ENCODE results near the gene PPP1CC.
A peak's percentile ranks its signal among the peaks of the same experiment; 100 is the strongest.
"Not testable (repeated sequence)": the region's sequence is repeated elsewhere in the genome, so short reads cannot be mapped to it uniquely, and the experiment has no call there.

Gene PPP1CC

DNA sequence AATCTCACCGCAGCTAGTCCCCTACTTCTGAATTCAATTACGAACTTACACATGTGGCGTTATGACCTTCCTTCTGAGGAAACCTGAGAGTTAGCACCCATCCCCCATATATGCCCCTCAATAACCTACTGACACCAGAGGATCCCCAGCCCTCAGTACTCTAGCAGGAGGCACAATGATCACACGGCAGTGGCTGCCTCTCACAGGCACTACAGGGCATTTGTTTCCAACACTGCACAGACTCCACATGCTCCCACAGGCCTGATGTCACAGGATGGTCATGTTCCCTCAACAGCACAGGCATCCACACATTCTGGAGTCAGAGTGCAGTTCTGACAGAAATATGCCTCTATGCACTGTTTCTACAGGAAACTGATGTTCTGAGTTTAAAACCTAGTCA is 17.4 kb downstream of the PPP1CC start:
- no peak for DNase-seq (ENCODE audit: low spot score)

DNA sequence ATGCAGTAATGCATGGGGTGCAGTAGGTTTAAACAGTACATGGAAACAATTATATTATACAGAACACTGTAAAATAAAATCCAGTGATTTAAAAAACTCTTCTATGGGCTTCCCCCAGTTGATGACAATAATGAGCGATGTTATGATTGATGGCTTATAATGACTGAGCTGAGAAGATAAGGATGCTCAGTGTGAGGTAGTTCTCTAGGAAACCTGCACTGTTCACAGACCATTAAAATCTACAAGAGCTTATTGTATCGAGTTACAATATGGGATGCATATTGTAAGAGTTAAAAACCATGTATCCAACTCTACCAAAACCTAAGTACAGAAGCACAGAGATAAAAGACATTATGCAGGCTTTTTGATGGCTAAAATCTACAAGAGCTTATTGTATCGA is 19.8 kb downstream of the PPP1CC start:
- DNase-seq (ENCODE audit: low spot score): not testable (repeated sequence)

DNA sequence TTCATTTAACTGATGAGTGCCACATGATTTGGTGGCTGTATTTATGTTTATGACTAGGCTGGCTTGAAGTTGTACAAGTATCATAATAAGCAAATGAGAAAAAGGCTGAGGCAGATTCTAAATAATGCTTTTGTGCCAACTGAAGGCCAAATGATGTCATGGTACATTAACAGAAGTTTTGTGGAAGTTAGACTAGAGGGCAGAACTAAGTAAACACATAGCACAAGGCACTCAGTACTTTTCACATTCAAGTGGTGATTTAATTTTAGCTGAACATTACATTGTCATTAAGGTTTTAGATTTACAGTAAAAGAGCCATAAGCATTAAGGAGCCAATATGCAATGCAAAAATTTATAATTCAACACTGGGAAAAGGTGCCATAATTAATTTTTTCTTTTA is 21.1 kb downstream of the PPP1CC start:
- DNase-seq (ENCODE audit: low spot score): no peak

DNA sequence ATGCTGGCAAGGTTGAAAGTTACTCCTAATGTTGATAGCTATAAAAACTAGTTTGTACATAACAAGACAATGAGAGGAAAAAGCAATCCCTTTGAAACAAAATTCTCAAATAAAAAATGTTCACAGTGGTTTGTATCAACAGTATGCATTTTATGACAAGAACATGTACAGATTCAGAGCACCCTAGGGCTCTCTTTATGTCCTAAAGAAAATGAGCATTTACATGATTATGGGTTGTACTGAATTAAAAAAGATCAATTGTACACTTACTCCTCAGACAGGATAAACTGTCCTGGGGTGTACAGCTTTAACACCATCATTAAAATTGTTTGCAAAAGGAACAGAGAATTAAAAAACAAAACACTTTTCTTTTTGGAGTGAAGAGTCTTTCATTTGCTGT is 22.2 kb downstream of the PPP1CC start:
- DNase-seq (ENCODE audit: low spot score): no peak

DNA sequence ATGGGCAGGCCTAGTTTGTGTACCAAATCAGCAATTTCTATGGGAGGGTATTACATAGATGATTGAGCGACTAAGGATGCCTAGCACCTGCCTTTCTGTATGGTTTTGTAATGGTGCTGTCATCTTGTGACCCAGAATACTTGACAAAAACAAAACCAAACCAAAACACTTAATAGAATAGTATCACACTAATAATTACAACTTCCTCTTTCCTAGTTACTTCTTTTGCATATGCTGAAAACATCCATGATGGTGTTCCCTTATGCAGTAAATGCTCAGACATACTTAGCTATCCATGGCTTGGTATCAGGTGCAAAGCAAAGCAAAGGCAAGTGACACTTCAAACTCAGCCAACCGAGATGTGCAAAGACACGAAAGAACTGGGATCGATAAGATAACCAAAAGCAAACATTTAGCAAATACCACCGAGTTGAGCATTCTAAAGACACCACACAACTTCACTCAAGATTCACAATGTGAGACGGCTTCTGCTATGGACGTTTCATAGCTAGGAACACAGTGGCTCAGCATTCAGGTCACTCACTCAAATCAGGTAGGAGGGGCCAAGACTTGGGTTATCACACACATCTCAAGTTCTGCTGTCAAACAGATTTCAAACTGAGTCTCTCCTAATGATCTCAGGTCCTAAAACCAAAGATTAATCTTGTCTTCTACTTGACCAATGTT is 24.3 kb downstream of the PPP1CC start:
- no peak for DNase-seq (ENCODE audit: low spot score)

DNA sequence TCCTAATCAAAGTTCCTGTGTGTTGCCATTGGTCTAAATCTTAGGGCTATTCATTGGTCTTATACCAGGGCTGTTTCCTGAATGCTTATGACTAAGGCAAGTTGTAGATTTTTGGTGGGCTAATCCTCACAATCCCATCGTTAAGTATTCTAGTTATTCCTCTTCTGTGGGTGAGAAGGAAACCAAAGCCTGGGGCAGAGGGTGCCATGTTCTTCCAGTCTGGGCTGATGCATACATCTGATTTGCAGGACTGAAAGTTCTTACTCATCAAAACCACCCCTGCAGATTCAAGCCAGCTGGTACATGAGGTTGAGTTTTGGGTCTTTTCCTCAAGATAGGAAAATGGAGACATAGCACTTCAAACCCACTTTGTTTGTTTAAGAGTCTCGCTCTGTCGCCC is 25.7 kb downstream of the PPP1CC start:
- DNase-seq (ENCODE audit: low spot score): no peak

DNA sequence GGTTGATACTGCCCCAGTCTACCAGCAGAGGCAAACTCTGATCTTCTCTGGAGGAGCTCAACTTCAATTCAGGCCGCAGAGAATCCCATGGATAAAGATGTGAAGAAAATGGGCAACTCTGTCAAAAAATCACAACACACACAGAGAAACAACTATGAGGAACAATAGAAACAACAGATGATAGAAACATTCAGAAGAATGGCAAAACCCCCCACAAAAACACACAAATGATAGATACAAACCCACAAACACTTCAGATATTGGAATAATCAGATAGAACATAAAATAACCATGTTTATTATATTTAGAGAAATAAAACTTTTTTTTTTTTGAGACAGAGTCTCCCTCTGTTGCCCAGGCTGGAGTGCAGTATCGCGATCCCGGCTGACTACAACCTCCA is 33.8 kb downstream of the PPP1CC start:
- no peak for DNase-seq (ENCODE audit: low spot score)

DNA sequence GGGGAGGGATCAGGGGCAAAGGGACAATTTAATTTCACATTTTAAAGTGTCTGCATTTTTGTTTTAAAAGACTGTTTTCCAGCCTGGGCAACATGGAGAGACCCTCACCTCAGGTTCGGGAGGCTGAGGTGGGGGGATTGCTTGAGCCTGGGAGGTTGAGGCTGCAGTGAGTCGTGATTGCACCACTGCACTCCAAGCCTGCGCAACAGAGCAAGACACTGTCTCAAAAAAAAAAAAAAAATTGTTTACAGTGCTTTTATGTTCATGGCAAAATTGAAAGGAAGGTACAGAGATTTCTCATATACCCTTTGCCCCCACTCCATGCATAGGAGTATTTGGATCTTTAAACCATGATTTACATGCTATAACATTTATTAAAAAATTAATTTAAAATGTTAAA is 37.4 kb downstream of the PPP1CC start:
- no peak for DNase-seq (ENCODE audit: low spot score)

DNA sequence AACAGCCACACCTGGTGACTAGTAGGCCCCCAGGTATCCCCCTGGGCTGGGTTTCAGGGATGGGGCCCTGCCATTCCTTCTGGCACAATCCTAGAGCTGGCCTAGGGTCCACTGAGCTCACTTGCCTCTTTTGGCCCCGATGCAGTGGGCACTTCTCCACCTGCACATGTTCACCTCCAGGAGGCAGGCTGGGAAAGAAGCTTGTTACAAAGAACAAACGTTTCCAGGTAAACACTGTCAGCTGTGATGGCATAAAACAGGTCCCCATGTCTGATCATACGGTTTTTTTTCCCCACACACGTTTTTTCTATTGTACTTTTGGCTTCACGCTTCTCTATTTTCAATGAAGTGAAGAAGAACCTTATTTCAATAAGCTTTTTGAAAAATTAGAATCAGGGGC is 37.9 kb downstream of the PPP1CC start:
- DNase-seq (ENCODE audit: low spot score): no peak

DNA sequence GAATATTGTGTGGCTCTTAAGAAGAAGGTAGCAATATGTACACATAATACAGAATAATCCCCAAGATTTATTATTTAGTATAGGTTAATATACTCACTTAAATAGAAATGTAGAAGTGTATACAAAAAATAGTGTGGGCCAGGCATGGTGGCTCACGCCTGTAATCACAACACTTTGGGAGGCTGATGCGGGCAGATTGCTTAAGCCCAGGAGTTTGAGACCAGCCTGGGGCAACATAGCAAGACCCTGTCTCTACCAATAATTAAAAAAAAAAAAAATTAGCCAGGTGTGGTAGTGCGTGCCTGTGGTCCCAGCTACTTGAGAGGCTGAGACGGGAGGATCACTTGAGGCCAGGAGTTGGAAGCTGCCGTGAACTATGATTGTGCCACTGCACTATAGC is 38.5 kb downstream of the PPP1CC start:
- DNase-seq (ENCODE audit: low spot score): no peak

DNA sequence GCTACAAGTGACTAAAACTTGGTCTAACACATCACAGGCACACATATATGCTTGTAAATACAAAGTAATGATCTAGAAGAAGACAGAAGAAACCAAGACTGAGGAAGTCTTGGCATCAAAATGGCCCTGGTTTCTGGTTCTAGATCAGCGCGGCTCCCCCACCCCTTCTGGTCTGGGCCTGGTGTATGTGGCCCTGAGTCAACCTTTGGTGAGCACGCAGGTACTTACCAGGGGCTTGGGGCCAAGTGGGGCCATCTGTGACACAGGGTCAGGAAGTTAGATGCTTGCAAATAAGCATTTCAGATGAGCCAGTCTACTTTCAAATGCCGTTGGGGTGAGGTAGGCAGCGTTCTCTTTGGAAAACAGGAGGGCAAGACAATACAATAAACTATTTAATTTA is 40.6 kb downstream of the PPP1CC start:
- no peak for DNase-seq (ENCODE audit: low spot score)

DNA sequence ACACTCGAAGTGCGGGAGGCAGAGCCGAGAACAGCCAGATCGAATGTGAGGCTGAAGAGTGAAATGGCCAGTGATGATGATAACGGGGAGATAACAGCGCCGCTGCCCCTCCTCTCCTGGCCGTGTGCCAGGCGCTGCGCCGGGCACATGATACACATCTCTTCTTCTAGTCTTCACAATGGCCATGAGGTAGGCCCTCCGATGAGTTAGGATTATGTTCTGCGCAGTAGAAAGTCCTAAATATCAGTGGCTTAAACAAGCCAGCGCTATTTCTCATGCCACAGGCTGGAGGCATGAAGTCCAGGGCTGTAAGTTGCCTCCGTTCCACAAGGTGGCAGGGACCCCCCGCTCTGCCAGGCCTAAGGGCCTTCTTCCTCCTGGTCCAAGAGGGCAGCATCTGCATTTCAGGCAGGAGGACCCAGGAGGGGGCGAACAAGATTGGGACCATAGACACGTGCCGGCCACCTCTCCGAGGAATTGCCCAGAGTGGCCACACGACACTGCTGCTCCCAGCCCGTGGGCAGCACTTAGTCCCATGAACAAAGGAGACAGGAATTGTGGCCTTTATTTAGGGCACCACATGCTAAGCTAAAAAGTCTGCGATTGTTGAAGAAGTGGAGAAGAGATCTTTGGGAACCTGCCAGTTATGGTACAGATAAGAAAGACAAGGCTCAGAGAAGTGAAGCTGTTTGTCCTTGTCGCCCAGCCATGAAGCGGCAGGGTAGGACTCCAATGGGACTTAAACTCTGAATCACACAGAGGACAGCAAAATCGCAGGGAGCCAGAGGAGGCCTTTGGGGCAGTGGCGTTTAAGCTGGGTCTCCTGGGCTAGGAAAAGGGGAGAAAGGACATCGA is 42.9 kb downstream of the PPP1CC start:
- no peak for DNase-seq (ENCODE audit: low spot score)

DNA sequence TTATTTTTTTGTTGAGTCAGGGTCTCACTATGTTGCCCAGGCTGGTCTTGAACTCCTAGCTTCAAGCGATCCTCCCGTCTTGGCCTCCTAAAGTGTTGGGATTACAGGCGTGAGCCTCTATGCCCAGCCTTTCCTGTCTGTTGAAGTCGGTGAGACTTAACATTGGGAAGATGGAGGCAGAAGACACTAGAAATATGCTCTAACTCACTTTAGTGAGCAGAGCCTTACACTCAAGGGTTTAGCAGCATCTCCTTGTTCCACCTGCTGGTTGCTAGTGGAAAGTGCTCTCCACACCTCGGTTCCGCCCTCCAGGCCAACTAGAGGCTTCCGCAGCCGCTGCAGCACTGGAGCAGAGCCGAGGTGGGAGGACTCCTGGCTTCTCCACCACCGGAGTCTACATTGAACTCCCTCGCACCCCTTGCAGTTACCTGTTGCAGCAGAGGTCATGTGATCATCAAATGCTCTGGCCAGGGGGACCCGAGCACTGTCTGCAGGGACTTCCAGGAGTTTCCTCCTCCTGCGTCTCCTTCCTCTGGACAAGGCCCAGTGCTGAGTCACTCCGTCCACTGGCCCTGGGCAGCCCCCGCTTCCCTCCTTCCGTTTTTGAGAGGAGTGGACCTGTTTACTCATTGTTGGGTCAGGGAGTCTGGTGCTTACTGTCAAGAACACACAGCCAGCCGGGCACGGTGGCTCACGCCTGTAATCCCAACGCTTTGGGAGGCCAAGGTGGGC is 44.4 kb downstream of the PPP1CC start:
- DNase-seq (ENCODE audit: low spot score): peak; percentile 57

DNA sequence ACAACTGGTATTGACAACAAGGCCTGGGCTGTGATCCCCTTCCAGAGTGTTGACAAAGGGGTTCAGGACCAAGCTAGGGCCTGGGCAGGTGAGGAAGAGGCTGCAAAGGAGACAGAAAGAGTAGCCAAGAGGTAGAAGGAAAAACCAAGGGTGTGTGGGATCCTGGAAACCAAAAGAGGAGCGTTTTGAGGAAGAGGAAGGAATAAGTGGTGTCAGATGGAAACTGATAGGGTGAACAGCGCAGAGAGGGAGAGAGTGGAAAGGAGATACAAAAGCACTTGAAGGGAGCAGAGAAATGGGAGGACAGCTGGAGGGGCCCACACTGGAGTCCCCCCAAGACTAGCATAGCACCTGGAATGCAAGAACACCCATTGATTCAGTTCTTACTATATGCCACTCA is 45.5 kb downstream of the PPP1CC start:
- no peak for DNase-seq (ENCODE audit: low spot score)

DNA sequence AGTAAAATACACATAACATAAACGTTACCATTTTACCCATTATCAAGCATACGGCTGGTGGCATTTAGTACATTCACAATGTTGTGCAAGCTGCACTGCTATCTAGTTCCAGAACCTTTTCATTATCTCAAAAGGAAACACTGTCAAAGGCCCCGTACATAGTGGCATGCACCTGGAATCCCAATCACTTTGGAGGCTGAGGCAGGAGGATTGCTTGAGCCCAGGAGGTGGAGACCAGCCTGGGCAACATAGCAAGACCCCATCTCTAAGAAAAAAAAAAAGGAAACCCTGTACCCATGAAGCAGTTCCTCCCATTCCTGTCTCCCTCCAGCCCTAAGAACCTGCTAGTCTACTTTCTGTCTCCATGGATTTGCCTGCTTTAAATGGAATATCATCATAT is 46.4 kb downstream of the PPP1CC start:
- DNase-seq (ENCODE audit: low spot score): no peak

DNA sequence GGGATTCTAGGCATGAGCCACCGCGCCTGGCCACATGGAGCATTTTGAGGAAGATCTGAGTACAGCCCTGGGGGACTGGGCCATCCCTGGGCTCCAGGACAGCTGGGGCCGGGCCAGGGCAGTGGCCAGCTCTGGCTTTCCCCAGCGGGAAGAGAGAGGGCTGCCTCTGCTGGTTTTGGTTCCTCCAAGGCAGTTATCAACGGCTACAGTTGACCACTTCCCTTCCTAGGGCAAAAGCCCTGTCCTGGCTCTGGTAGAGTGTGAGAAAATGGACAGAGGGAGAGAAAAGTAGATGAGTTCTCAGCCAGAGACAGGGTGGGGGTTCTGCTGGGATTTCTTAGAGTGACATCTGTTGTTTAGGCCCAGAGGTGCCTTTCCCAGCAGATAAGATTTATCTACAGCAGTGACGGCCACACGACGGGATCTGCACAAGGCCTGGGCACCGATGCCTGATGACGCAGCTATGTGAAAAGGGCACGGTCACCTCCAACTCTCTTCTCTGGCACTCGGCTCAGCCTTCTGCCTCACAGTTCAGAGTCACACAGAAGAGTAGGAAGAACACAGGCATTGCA is 48.3 kb downstream of the PPP1CC start:
- no peak for DNase-seq (ENCODE audit: low spot score)

DNA sequence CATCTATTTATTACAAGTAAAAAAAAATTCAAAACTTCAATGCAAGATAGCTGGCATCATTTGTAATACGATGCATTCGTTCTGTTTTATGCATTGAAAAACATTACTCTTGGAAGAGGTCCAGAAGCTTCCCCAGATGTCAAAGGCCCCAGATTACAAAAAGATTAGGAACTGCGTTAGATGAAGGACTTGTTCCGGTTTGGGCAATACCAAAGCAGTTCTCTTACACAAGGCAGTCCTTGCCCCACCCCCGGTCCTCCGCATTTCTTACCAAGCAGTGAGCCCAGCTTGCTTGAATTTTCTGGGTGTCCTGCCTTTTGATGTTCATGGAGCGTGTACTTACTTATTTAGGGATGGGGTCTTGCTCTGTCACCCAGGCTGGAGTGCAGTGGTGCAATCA is 49.0 kb downstream of the PPP1CC start:
- DNase-seq (ENCODE audit: low spot score): no peak

DNA sequence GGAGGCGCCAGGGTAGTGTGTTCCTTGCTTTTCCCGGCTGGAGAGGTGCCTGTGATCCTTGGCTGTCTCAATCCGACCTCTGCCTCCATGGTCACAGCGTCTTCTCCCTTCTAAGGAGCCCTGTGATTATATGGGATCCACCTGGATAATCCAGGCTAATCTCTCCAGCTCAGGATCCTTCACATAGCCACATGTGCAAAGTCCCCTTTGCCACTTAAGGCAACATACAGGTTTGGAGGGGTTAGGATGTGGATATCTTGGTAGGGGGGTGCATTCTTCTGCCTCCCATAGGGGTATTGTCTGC is 52.6 kb downstream of the PPP1CC start:
- no peak for DNase-seq (ENCODE audit: low spot score)

DNA sequence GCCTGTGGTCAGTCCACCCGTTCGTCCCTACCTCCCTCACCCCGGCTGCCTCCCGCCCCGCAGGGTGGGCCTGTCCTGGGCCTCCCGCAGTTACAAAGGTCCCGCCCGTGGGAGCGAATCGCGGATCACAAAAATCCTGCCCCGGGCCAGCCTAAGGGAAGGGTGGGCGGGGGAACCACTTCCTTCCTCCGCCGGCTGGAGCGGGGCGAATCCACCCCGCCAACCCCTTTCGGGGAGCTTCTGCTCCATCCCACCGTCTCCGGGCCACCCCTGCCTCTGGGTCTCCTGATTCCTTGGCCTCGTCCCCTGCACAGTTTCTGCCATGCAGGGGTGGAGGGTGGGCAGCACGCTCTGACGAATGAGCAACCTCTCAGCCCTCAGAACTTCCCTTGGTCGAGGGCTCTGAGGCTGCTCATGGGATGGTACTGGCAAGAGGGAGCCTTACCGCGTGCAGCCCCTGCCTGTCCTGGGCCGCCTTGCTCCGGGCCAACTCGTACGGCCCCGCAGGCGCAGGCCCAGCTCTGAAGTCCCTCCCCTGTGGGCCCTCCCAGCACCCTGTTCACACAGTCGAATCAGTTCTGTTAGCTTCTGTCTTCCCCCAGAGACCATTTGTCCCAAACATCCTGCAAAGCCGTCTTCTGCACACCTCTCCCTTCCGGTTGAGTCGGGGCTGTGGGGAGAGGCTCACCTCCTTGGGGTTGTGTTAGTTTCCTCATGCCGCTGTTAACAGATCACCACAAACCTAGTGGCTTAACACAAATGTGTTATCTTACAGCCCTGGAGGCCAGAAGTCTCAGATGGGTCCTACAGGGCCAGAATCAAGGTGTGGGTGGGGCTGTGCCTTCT is 53.2 kb downstream of the PPP1CC start:
- DNase-seq (ENCODE audit: low spot score): no peak

DNA sequence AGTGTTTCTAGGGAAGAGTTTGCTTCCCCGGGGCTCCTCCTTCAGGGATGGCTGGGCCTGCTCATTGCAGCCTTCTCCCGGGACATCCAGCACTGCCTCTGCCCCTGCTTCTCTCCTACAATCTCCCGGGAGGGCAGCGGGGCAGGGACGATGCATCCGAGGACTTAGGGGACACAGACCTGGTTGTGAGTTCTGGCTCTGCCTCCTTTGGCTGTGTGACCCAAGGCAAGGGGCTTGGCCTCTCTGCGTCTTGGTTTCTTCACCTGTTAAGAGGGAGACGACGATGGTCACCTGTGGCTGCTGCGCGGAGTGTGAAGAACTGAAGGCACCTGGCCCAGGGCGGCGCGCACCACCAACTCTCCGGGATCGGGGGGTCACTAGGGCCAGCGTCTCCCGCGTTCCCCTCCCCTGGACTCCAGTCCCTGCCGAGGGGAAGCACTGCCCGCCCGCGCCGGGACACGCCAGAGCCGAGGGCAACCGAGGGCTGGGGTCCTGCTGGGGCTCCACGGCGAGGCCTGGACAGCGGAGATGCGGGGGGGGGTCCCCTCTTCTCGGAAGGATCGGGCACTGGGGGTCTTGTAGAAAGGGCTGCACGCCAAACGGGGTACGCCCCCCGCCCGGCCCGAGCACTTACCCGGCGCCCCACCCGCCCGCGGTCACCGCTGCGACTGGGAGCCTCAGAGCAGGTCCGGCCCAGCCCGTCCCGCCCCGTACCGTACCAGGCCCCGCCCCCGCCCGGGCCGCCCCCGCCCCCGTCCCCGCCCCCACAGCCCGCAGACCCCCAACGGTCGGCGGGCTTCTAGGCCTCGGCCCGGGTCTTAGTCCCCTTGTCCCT is 54.0 kb downstream of the PPP1CC start, which contains the start of gene HVCN1:
Gene HVCN1 (minus strand): TSS at position 670 of the 835 bp plus-strand sequence. CDS start 5,870 bp downstream, outside the sequence.
- DNase-seq (ENCODE audit: low spot score): no peak

Data from SW480 (cell line).